Activated naive CD4-positive, alpha-beta T cell treated with anti-CD3 and anti-CD28 coated beads for 36 hours (primary cell): ENCODE data around the gene GAS2L1. TPM values are rescaled to one million over a fixed set of nuclear protein-coding genes. Genes with fewer than 3 reads are reported as not detected.
A peak's percentile ranks its signal among the peaks of the same experiment; 100 is the strongest.

Source experiments
- CTCF ChIA-PET: fragments of 350-600 bp; sonication (Branson Sonifier 250); formaldehyde crosslinking; loops from one replicate; lab custom pipeline; 2021; ENCODE audit warnings: antibody characterized with exemption; lab: Charles Lee
- DNase-seq: peaks from one replicate; pipeline ENCODE4 v3.0.0-alpha.2; 2020
- H3K27ac Mint-ChIP-seq: one replicate; pipeline ENCODE4 v1.8.0; 2021; ENCODE audit warnings: mild to moderate bottlenecking, mixed read lengths
- H3K27me3 Mint-ChIP-seq: one replicate; pipeline ENCODE4 v1.8.0; 2021; ENCODE audit warnings: low read depth, mixed read lengths
- H3K36me3 Mint-ChIP-seq: one replicate; pipeline ENCODE4 v1.8.0; 2021; ENCODE audit warnings: low read depth, mixed read lengths
- H3K4me1 Mint-ChIP-seq: one replicate; pipeline ENCODE4 v1.8.0; 2021; ENCODE audit warnings: low read depth, mixed read lengths
- H3K4me3 Mint-ChIP-seq: one replicate; pipeline ENCODE4 v1.8.0; 2021; ENCODE audit warnings: mild to moderate bottlenecking, moderate library complexity, mixed read lengths
- H3K9me3 Mint-ChIP-seq: one replicate; pipeline ENCODE4 v1.8.0; 2021; ENCODE audit warnings: mixed read lengths
- intact Hi-C: fragments of 100-400 bp; cut with micrococcal nuclease; formaldehyde crosslinking; loops from one replicate; pipeline ENCODE4 v1.15.1; 2023
- total RNA-seq, 2 experiments: library from RNA; stranded (reverse); gene quantifications; one replicate each; pipeline ENCODE4 v1.2.3, GENCODE V29; 2021

The GAS2L1 gene
- total RNA-seq, 2 experiments from 2014 or later: 0.12 to 0.26 TPM

GRCh38 chr22:29313576-29314466 is 7.4 kb downstream of the GAS2L1 start:
- Mint-ChIP-seq H3K4me3 (no peak overlapping the region), H3K27me3 (peaks cover 39% of the 10 kb centered on the region), H3K27ac (no peak overlapping the region), H3K36me3 (no peaks in the 10 kb centered on the region), H3K4me1 (peaks cover 23% of the 10 kb centered on the region), H3K9me3 (no peaks in the 10 kb centered on the region)
- intact Hi-C loops: no loop called here
- DNase-seq: no peak
- CTCF ChIA-PET: interaction anchor here (0.6 to 2.3 kb wide), 9 partner anchors 10 to 1378 kb away, joined by 3 to 9 read pairs (median 3); partner anchors contain the start of gene KREMEN1

- no peak for DNase-seq
- intact Hi-C loops: no loop called here
- no peaks in the 10 kb centered on the region for H3K9me3 Mint-ChIP-seq
- H3K36me3 Mint-ChIP-seq: no peaks in the 10 kb centered on the region
- peaks cover 21% of the 10 kb centered on the region for H3K4me1 Mint-ChIP-seq
- H3K4me3 Mint-ChIP-seq: peak overlapping the region; percentile 14
- CTCF ChIA-PET: interaction anchor here (1.0 kb wide), 1 partner anchor 42 kb away, joined by 3 read pairs; no protein-coding TSS in a partner anchor
- no peak overlapping the region for H3K27ac Mint-ChIP-seq
- H3K27me3 Mint-ChIP-seq: peaks cover 39% of the 10 kb centered on the region
Measured at GRCh38 chr22:29314537-29315285, 8.3 kb downstream of the GAS2L1 start.

GRCh38 chr22:29315286-29316140 is 9.1 kb downstream of the GAS2L1 start, which contains the start of gene RASL10A:
Gene RASL10A, minus strand, starts transcription at chr22:29315697. Its CDS starts 451 bp downstream, at chr22:29315246.
- Mint-ChIP-seq H3K36me3 (no peaks in the 10 kb centered on the region), H3K27me3 (peaks cover 39% of the 10 kb centered on the region), H3K27ac (no peak within 1 kb of the TSS), H3K4me3 (peak within 1 kb of the TSS; percentile 14), H3K9me3 (no peaks in the 10 kb centered on the region), H3K4me1 (peaks cover 21% of the 10 kb centered on the region)
- CTCF ChIA-PET: no interaction called here
- no peak for DNase-seq
- intact Hi-C loops: no loop called here

- CTCF ChIA-PET: no interaction called here
- intact Hi-C loops: no loop called here
- peaks cover 39% of the 10 kb centered on the region for H3K27me3 Mint-ChIP-seq
- H3K4me1 Mint-ChIP-seq: peaks cover 19% of the 10 kb centered on the region
- DNase-seq: no peak
- no peak overlapping the region for H3K27ac Mint-ChIP-seq
- H3K9me3 Mint-ChIP-seq: no peaks in the 10 kb centered on the region
- no peaks in the 10 kb centered on the region for H3K36me3 Mint-ChIP-seq
- no peak overlapping the region for H3K4me3 Mint-ChIP-seq
Measured at GRCh38 chr22:29316141-29316828, 9.8 kb downstream of the GAS2L1 start.

- Mint-ChIP-seq H3K27me3 (peaks cover 32% of the 10 kb centered on the region), H3K27ac (no peak overlapping the region), H3K36me3 (no peaks in the 10 kb centered on the region), H3K9me3 (no peaks in the 10 kb centered on the region), H3K4me1 (peaks cover 18% of the 10 kb centered on the region), H3K4me3 (no peak overlapping the region)
- DNase-seq: no peak
- intact Hi-C loops: no loop called here
- CTCF ChIA-PET: interaction anchor here (0.7 kb wide), 1 partner anchor 338 kb away, joined by 3 read pairs; no protein-coding TSS in a partner anchor
Measured at GRCh38 chr22:29317827-29318454, 11.5 kb downstream of the GAS2L1 start.

- no peak overlapping the region for H3K4me3 Mint-ChIP-seq
- intact Hi-C loops: no loop called here
- peaks cover 21% of the 10 kb centered on the region for H3K27me3 Mint-ChIP-seq
- CTCF ChIA-PET: no interaction called here
- no peak overlapping the region for H3K27ac Mint-ChIP-seq
- DNase-seq: no peak
- no peaks in the 10 kb centered on the region for H3K9me3 Mint-ChIP-seq
- H3K4me1 Mint-ChIP-seq: peaks cover 7% of the 10 kb centered on the region
- H3K36me3 Mint-ChIP-seq: no peaks in the 10 kb centered on the region
Measured at GRCh38 chr22:29319072-29319471, 12.6 kb downstream of the GAS2L1 start.

- Mint-ChIP-seq H3K36me3 (no peaks in the 10 kb centered on the region), H3K4me1 (no peaks in the 10 kb centered on the region), H3K27ac (no peak overlapping the region), H3K4me3 (no peak overlapping the region), H3K27me3 (peaks cover 13% of the 10 kb centered on the region), H3K9me3 (no peaks in the 10 kb centered on the region)
- CTCF ChIA-PET: interaction anchor here (0.6 to 1.1 kb wide), 3 partner anchors 8 to 37 kb away, joined by 3 to 4 read pairs (median 4); partner anchors contain the start of gene GAS2L1
- DNase-seq: no peak
- intact Hi-C loops: no loop called here
Measured at GRCh38 chr22:29320546-29320945, 14.1 kb downstream of the GAS2L1 start.

GRCh38 chr22:29323641-29324040 is 17.2 kb downstream of the GAS2L1 start:
- Mint-ChIP-seq H3K4me3 (no peak overlapping the region), H3K4me1 (no peaks in the 10 kb centered on the region), H3K36me3 (no peaks in the 10 kb centered on the region), H3K27ac (no peak overlapping the region), H3K9me3 (no peaks in the 10 kb centered on the region), H3K27me3 (no peaks in the 10 kb centered on the region)
- intact Hi-C loops: no loop called here
- DNase-seq: no peak
- CTCF ChIA-PET: no interaction called here

- CTCF ChIA-PET: no interaction called here
- Mint-ChIP-seq H3K4me1 (no peaks in the 10 kb centered on the region), H3K9me3 (no peaks in the 10 kb centered on the region), H3K4me3 (no peak overlapping the region), H3K27me3 (no peaks in the 10 kb centered on the region), H3K36me3 (no peaks in the 10 kb centered on the region), H3K27ac (no peak overlapping the region)
- DNase-seq: no peak
- intact Hi-C loops: no loop called here
Measured at GRCh38 chr22:29325356-29325755, 18.9 kb downstream of the GAS2L1 start.

GRCh38 chr22:29325785-29326315 is 19.4 kb downstream of the GAS2L1 start:
- Mint-ChIP-seq H3K9me3 (no peaks in the 10 kb centered on the region), H3K27ac (no peak overlapping the region), H3K36me3 (no peaks in the 10 kb centered on the region), H3K4me1 (no peaks in the 10 kb centered on the region), H3K4me3 (no peak overlapping the region), H3K27me3 (no peaks in the 10 kb centered on the region)
- CTCF ChIA-PET: interaction anchor here (1.6 kb wide), 1 partner anchor 13 kb away, joined by 4 read pairs; no protein-coding TSS in a partner anchor
- DNase-seq: no peak
- intact Hi-C loops: no loop called here

- DNase-seq: no peak
- no peak overlapping the region for H3K27ac Mint-ChIP-seq
- CTCF ChIA-PET: interaction anchor here (1.6 kb wide), 1 partner anchor 13 kb away, joined by 4 read pairs; no protein-coding TSS in a partner anchor
- H3K4me1 Mint-ChIP-seq: no peaks in the 10 kb centered on the region
- H3K4me3 Mint-ChIP-seq: no peak overlapping the region
- intact Hi-C loops: no loop called here
- H3K27me3 Mint-ChIP-seq: no peaks in the 10 kb centered on the region
- H3K36me3 Mint-ChIP-seq: no peaks in the 10 kb centered on the region
- H3K9me3 Mint-ChIP-seq: no peaks in the 10 kb centered on the region
Measured at GRCh38 chr22:29326481-29326880, 20.0 kb downstream of the GAS2L1 start.
